K562 (cell line): ENCODE data around the gene NDUFAF3.

Experiments
- CTCF ChIP-seq, 3 experiments: IDR thresholded peaks in 2 of 3; conservative IDR thresholded peaks in 1 of 3; 2 replicates each; pipeline ENCODE4 v1.5.1; 2011 to 2012; ENCODE audit warnings: low read length in 3 of 3, mild to moderate bottlenecking in 3 of 3, control low read depth in 2 of 3, improper control_type of control experiment in 1 of 3, inconsistent platforms in 1 of 3, low read depth in 1 of 3, mixed read lengths in 1 of 3, moderate library complexity in 1 of 3; ENCODE audit not compliant: insufficient read depth in 2 of 3
- YBX1 ChIP-seq: fragments of 450-650 bp; IDR thresholded peaks from 2 replicates; pipeline ENCODE4 v1.7.1; 2016; ENCODE audit warnings: mild to moderate bottlenecking

GRCh38 chr3:49030321-49030720 lies 8.4 kb downstream of the NDUFAF3 start:
- TF ChIP-seq CTCF (IDR thresholded peaks at IDR 0.05 in 2 of 3, conservative IDR thresholded peaks at IDR 0.05 in 1 of 3; ENCODE audit: insufficient read depth in 2 of 3, low read depth in 1 of 3, low read length in 3 of 3) = no peak
- TF ChIP-seq YBX1 = no peak
